Loucy (cell line): Measurements from ENCODE around the gene PEX14.

ENCODE experiments used
- H2AFZ ChIP-seq: fragments of 200-600 bp; sonication (generic); 2 replicates; pipeline ENCODE4 v1.6.0; 2016; ENCODE audit warnings: antibody characterized with exemption, mild to moderate bottlenecking, low read length, moderate library complexity
- H3F3A ChIP-seq: fragments of 200-600 bp; 2 replicates; pipeline ENCODE4 v1.6.0; 2016; ENCODE audit warnings: antibody characterized with exemption, low read depth, mild to moderate bottlenecking
- H3K27me3 ChIP-seq: fragments of 200-600 bp; sonication (generic); 2 replicates; pipeline ENCODE4 v1.6.1; 2014; ENCODE audit warnings: low read length, mild to moderate bottlenecking; ENCODE audit not compliant: insufficient read depth, poor library complexity, severe bottlenecking
- H3K36me3 ChIP-seq: fragments of 200-600 bp; sonication (generic); 2 replicates; pipeline ENCODE4 v1.6.1; 2016; ENCODE audit warnings: low read length; ENCODE audit not compliant: insufficient read depth
- H3K4me1 ChIP-seq: fragments of 200-600 bp; sonication (generic); 2 replicates; pipeline ENCODE4 v1.5.1; 2014; ENCODE audit warnings: low read length, mild to moderate bottlenecking; ENCODE audit not compliant: insufficient read depth, poor library complexity, severe bottlenecking
- H3K4me2 ChIP-seq: fragments of 200-600 bp; sonication (generic); 2 replicates; pipeline ENCODE4 v1.6.0; 2014; ENCODE audit warnings: antibody characterized with exemption, low read length, low read depth, mild to moderate bottlenecking; ENCODE audit not compliant: poor library complexity, severe bottlenecking
- H3K4me3 ChIP-seq: fragments of 200-600 bp; sonication (generic); 2 replicates; pipeline ENCODE4 v1.5.1; 2014; ENCODE audit warnings: low read length, mild to moderate bottlenecking, mixed read lengths; ENCODE audit not compliant: poor library complexity, severe bottlenecking
- H3K79me2 ChIP-seq: fragments of 200-600 bp; sonication (generic); 2 replicates; pipeline ENCODE4 v1.6.1; 2014; ENCODE audit warnings: low read length; ENCODE audit not compliant: insufficient read depth
- H3K9ac ChIP-seq: fragments of 200-600 bp; sonication (generic); 2 replicates; pipeline ENCODE4 v1.6.0; 2014; ENCODE audit warnings: mild to moderate bottlenecking, low read depth, low read length, moderate library complexity; ENCODE audit not compliant: poor library complexity, severe bottlenecking
- H3K9me2 ChIP-seq: fragments of 200-600 bp; sonication (generic); replicated peaks from 2 replicates; pipeline ENCODE4 v1.6.1; 2016; ENCODE audit warnings: low read depth, low read length, mixed read lengths
- H3K9me3 ChIP-seq: fragments of 200-600 bp; sonication (generic); 2 replicates; pipeline ENCODE4 v1.6.1; 2014; ENCODE audit warnings: mild to moderate bottlenecking, antibody characterized with exemption, low read length, low read depth; ENCODE audit not compliant: insufficient read depth
- H4K20me1 ChIP-seq: fragments of 200-600 bp; sonication (generic); 2 replicates; pipeline ENCODE4 v1.6.0; 2014; ENCODE audit warnings: antibody characterized with exemption, low read length, mild to moderate bottlenecking; ENCODE audit not compliant: insufficient read depth, poor library complexity, severe bottlenecking
- CTCF ChIP-seq: fragments of 200-600 bp; sonication (generic); conservative IDR thresholded peaks from 2 replicates; pipeline ENCODE4 v1.5.1; 2014; ENCODE audit warnings: mild to moderate bottlenecking, antibody characterized with exemption, low read length
- EZH2phosphoT487 ChIP-seq: fragments of 200-600 bp; IDR thresholded peaks from 2 replicates; pipeline ENCODE4 v1.6.1; 2018; ENCODE audit warnings: antibody characterized with exemption, mild to moderate bottlenecking, moderate library complexity, borderline replicate concordance

The PEX14 gene

DNA sequence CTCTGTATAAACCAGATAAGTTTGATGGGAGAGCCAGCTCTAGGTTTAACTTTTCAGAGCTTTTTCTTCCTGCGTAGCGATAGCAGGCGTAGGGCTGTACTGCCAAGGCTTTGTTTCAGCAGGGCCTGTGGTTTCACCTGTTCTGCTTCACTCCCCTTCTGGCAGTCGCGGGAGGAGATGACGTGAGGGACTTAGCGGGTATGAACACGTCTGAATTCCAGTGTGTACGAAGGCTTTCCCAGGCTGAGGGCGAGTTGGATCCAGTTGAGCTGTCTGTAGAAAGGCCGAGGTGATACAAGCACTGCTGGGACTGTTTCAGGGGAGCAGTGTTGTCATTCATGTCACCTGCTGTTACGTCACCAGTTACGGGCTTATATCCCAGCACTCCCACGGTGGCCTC is 21.2 kb downstream of the PEX14 start:
- TF ChIP-seq CTCF (no peak), EZH2phosphoT487 (no peak)
- Histone ChIP-seq H2AFZ (no peak overlapping the region), H3K9ac (peak overlapping the region; percentile 80), H3K9me2 (no peaks in the 10 kb centered on the region), H3K36me3 (peaks cover 6% of the 10 kb centered on the region; the same call in 1 of the 2 replicates), H3K27me3 (no peaks in the 10 kb centered on the region), H3K4me2 (peak overlapping the region; percentile 100), H3K4me3 (peak overlapping the region; percentile 80), H3K79me2 (peaks cover 86% of the 10 kb centered on the region), H4K20me1 (no peaks in the 10 kb centered on the region), H3K9me3 (no peaks in the 10 kb centered on the region), H3K4me1 (peaks cover 16% of the 10 kb centered on the region), H3F3A (no peaks in the 10 kb centered on the region)

- Histone ChIP-seq H3K4me1 (peaks cover 22% of the 10 kb centered on the region), H3K4me2 (peak overlapping the region; percentile 34), H3K9ac (peak overlapping the region; percentile 38), H4K20me1 (no peaks in the 10 kb centered on the region), H3K36me3 (peaks cover 6% of the 10 kb centered on the region; the same call in 1 of the 2 replicates), H3K9me3 (no peaks in the 10 kb centered on the region), H3K9me2 (no peaks in the 10 kb centered on the region), H3F3A (no peaks in the 10 kb centered on the region), H3K79me2 (peaks cover 89% of the 10 kb centered on the region), H3K4me3 (no peak overlapping the region), H2AFZ (no peak overlapping the region), H3K27me3 (no peaks in the 10 kb centered on the region)
- no peak for TF ChIP-seq CTCF
These were observed 22.4 kb downstream of the PEX14 start for GRCh38 chr1:10497109-10497508.

- Histone ChIP-seq H3K79me2 (peaks cover 89% of the 10 kb centered on the region), H3K9me2 (no peaks in the 10 kb centered on the region), H3K9ac (peak overlapping the region; percentile 23), H4K20me1 (no peaks in the 10 kb centered on the region), H3K4me1 (peaks cover 27% of the 10 kb centered on the region), H3K4me2 (no peak overlapping the region), H3K36me3 (peaks cover 6% of the 10 kb centered on the region; the same call in 1 of the 2 replicates), H3K9me3 (no peaks in the 10 kb centered on the region), H3F3A (no peaks in the 10 kb centered on the region), H2AFZ (no peak overlapping the region), H3K27me3 (no peaks in the 10 kb centered on the region), H3K4me3 (no peak overlapping the region)
- TF ChIP-seq CTCF = no peak
- no peak for TF ChIP-seq EZH2phosphoT487
These were observed 23.5 kb downstream of the PEX14 start for GRCh38 chr1:10498231-10498630.
